SH-SY5Y (cell line): Measurements from ENCODE around the gene DTNBP1.

Source experiments
- GATA2 ChIP-seq: IDR thresholded peaks from 2 replicates; pipeline ENCODE4 v1.6.1; 2011; ENCODE audit warnings: mild to moderate bottlenecking, low read depth, low read length
- GATA3 ChIP-seq: IDR thresholded peaks from 2 replicates; pipeline ENCODE4 v1.6.1; 2011; ENCODE audit warnings: low read depth, mild to moderate bottlenecking, low read length, moderate library complexity

DNA sequence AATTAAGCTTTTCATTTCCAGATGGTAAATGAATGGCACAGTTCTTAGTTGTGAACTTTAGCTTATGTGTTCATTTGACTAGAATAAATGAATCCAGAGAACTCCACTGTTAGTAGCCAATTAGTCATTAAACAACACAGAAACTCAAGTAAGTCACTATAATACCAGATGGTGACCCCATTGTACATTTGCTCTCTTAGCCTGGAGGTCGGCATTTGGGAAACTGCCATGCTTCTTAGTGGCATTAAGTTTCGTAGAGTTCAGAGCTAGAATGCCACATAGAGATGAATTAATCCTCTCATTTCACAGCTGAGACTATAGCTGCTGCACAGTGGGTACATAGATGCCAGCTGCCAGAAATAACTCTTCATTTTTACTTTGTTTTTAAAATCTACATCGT is 10.8 kb upstream of the DTNBP1 start:
- no peak for TF ChIP-seq GATA2
- TF ChIP-seq GATA3, result no peak
